Kidney epithelial cell (primary cell): ENCODE data around the gene KRT72. TPM values are rescaled to one million over a fixed set of nuclear protein-coding genes. Genes with fewer than 3 reads are reported as not detected.

Experiments
- DNase-seq: peaks from one replicate; pipeline ENCODE4 v3.0.0-alpha.2; 2010; ENCODE audit warnings: low read depth
- H3K27me3 ChIP-seq: 2 replicates; pipeline ENCODE4 v1.6.0; 2011; ENCODE audit warnings: low read length; ENCODE audit not compliant: control insufficient read depth, insufficient read depth
- H3K36me3 ChIP-seq: 2 replicates; pipeline ENCODE4 v1.5.1; 2011; ENCODE audit warnings: low read length; ENCODE audit not compliant: control insufficient read depth, insufficient read depth
- H3K4me3 ChIP-seq: 2 replicates; pipeline ENCODE4 v1.5.1; 2011; ENCODE audit warnings: low read depth, mild to moderate bottlenecking, control low read depth, low read length
- total RNA-seq: library from RNA; depleted of rRNA; stranded (reverse); fragments of >200 nt; gene quantifications from 2 replicates; pipeline ENCODE4 v1.2.3, GENCODE V29; 2015
- TF ChIP-seq, protein P1 (sequence below): IDR thresholded peaks from 2 replicates; pipeline ENCODE4 v1.5.1; 2011; ENCODE audit warnings: mild to moderate bottlenecking, moderate library complexity, low read length, control low read depth, inconsistent platforms; ENCODE audit not compliant: insufficient read depth, poor library complexity, severe bottlenecking

KRT72 gene
- total RNA-seq, 1 donor from 2014 or later, result not detected

DNA sequence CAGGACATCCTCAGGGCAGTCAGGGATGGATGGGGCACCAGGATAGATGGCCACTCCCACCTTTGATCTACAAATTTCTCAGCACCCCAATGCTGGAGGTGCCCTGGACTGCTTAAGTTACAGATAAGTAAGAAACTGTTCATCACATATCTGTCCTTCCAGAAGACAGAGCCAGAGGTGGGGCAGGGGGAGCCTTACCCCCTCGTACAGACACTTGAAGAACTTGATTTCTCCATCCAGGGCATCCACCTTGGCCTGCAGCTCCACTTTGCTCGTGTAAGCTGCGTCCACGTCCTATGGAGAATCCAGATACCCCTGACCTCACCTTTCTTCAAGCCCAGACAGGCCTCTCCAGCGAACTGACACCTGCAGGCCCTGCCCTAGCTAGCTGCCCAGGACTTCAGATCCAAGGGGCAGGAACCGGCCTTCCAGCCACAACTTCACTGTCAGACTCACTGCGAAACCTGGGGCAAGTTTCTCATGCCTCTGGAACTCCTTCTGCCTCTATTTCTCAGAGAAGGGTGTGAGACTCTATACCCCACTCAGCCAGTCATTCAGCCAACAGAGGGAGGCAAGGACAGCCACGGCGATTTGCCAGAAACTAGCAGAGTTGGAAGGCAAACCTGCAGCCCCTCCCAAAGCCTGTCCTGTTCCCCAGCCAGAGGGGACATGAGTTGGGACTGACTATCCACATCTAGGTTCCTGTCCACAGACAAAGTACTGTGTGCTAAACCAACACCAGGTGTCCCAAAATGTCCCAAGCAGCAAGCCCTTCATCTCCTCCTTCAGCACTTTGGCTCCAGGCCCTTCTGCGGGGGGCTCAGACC lies 13.3 kb upstream of the KRT72 start:
- Histone ChIP-seq H3K36me3 (no peaks in the 10 kb centered on the region), H3K4me3 (no peak overlapping the region), H3K27me3 (peaks cover 16% of the 10 kb centered on the region)
- TF ChIP-seq, protein P1, sequence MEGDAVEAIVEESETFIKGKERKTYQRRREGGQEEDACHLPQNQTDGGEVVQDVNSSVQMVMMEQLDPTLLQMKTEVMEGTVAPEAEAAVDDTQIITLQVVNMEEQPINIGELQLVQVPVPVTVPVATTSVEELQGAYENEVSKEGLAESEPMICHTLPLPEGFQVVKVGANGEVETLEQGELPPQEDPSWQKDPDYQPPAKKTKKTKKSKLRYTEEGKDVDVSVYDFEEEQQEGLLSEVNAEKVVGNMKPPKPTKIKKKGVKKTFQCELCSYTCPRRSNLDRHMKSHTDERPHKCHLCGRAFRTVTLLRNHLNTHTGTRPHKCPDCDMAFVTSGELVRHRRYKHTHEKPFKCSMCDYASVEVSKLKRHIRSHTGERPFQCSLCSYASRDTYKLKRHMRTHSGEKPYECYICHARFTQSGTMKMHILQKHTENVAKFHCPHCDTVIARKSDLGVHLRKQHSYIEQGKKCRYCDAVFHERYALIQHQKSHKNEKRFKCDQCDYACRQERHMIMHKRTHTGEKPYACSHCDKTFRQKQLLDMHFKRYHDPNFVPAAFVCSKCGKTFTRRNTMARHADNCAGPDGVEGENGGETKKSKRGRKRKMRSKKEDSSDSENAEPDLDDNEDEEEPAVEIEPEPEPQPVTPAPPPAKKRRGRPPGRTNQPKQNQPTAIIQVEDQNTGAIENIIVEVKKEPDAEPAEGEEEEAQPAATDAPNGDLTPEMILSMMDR, result no peak
- DNase-seq, result no peak

DNA sequence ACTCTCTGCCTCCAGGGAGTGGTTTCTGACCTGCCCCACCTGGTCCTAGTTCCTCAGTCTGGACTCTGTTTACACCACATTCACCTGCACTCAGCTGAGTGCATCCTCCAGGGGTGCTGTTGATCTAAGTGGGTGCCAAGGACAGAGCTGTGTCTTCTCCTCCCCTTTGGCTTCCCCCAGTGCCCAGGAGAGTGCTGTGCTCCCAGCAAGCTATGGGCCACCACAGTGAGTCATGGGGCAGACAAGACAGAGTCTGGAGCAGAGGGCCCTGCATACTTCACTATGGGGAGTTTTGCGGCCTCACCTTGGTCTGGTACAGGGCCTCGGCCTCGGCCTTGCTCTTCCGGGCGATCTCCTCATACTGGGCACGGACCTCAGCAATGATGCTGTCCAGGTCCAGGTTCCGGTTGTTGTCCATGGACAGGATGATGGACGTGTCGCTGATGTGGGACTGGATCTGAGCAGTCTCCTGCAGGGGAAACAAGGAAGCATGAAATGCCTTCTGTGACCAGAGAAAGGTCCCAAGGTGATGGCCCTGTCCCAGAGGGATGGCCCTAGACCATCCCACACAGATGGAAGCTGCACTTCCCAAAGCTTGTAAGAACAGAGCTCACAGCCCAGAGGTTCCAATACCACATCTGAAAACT lies 12.2 kb upstream of the KRT72 start:
- Histone ChIP-seq H3K27me3 (peaks cover 19% of the 10 kb centered on the region), H3K4me3 (no peak overlapping the region), H3K36me3 (no peaks in the 10 kb centered on the region)
- TF ChIP-seq, protein P1, result no peak
- no peak for DNase-seq

DNA sequence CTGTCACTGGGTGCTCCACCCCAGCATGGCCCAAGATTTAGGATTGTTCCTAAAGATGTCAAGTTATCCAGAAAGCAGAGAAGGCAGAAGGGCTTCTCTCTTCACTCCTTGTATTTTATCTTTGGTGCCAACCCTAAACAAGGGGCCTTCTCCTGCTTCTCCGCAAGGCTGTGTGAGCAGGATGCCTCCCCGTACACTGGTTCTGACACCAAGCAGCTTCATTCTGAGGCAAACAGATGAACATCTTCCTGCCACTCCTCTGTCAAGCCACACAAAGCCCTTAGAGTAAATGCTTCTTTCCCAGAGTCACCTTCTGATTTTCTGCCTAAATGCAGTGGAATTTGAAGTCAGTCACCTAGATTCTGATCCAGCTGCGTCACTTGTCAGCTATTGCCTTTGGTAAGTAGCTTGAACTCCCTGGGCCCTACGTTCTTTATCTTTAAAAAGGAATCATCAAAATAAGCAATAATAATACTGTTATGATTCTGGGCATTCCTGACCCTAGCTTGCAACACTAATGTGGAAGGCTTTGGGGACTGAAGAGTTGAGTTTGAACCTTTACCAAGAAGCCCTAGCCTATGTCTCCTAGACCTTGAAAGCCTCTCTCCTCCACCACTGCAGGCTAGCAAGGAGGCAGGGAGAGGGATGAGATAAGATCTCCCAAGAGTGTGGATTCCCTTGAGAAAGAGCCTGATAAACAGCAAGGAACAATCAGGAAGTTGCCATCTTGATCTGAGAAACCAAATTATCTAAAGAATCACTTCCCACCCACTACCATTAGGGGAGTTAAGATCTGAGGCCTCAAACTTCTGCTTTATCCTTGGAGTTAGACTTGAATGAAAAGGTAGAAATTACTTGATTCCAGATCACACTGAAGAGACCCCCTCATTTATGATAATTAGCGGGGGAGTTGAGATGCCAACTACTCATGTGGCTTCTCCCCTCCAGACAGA lies 11.4 kb upstream of the KRT72 start:
- no peak for DNase-seq
- peaks cover 19% of the 10 kb centered on the region for H3K27me3 ChIP-seq
- TF ChIP-seq, protein P1, result no peak

DNA sequence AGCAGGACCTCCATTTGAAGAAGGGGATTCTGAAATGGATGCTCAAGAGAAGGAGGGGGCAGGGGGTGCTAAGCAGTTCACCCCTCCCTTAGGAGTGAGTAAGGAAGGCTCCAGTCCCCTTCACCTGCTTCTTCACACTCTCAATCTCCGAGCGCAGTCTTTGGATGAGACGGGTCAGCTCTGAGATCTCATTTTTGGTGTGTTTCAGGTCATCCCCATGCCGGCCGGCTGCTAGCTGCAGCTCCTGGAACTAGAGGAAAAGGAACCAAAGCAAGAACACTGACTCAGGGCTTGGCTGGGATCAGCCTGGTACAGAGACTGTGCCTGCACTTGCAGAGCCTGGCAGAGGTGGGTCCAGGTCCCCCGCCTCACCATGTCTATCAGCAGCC lies 9.8 kb upstream of the KRT72 start:
- TF ChIP-seq, protein P1, result no peak
- H3K36me3 ChIP-seq, result no peaks in the 10 kb centered on the region
- no peak overlapping the region for H3K4me3 ChIP-seq
- H3K27me3 ChIP-seq, result peaks cover 16% of the 10 kb centered on the region
- no peak for DNase-seq

More for the DNA sequence above, 11.4 kb upstream of the KRT72 start:
- no peaks in the 10 kb centered on the region for H3K36me3 ChIP-seq
- H3K4me3 ChIP-seq, result no peak overlapping the region

DNA sequence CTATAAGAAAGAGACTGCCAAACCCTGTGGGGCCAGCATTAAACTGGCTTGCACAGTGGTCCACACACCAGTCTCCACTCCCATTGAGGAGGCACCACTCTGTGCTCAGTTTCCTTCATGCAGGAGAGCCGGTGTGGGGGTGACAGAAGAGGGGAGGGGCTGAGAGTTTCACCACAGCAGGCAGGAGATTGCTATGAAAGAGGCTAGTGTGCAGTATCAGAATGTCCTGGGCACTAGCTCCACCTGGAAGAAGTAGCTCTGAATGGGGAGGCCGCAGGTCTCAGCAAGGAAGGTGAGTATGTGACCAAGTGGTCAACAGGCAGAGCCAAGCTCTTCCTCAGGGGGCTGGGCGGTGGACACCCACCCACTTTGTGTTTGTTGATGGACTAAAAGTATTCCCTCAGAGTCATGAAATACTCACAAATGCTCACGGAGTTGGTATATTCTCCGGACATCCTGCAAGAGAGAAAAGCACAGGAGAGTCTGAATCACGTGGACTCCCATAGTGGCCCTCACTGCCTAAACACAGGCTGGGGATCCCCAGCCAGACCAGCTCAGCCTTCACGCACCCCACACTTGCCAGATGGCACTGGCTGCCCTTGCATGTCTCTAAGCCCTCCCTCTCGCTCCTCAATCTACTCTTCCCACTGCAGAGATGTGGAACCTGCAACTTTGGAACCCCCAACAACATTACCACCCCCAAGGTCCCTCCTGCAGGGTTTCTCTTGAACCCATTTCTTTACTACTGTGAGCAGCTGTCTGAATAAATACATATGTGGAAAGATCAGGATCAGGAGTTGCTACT lies 7.8 kb upstream of the KRT72 start:
- TF ChIP-seq, protein P1, result no peak
- DNase-seq, result no peak
- Histone ChIP-seq H3K27me3 (peaks cover 14% of the 10 kb centered on the region), H3K4me3 (no peak overlapping the region), H3K36me3 (no peaks in the 10 kb centered on the region)
